Superior temporal gyrus (tissue), 1 donor: Measurements from ENCODE around the gene TMEM260.
"Not testable (repeated sequence)": the region's sequence is repeated elsewhere in the genome, so short reads cannot be mapped to it uniquely, and the experiment has no call there.

Experiments
- DNase-seq: peaks from one replicate; pipeline ENCODE4 v3.0.0-alpha.2; 2016; ENCODE audit errors: extremely low spot score

TMEM260 gene

GRCh38 chr14:56667290-56667689, 87.7 kb downstream of the TMEM260 start:
- DNase-seq, result not testable (repeated sequence)

GRCh38 chr14:56676042-56676441, 96.4 kb downstream of the TMEM260 start:
- no peak for DNase-seq

- no peak for DNase-seq
These were observed 99.2 kb downstream of the TMEM260 start for GRCh38 chr14:56678838-56679237.

GRCh38 chr14:56686416-56686815, 106.8 kb downstream of the TMEM260 start:
- no peak for DNase-seq

- DNase-seq, result no peak
These were observed 107.5 kb downstream of the TMEM260 start for GRCh38 chr14:56687123-56687522.

- DNase-seq, result no peak
These were observed 115.0 kb downstream of the TMEM260 start for GRCh38 chr14:56694609-56695008.

- not testable (repeated sequence) for DNase-seq
These were observed 115.6 kb downstream of the TMEM260 start for GRCh38 chr14:56695216-56695615.
